SK-N-SH (cell line): Measurements from ENCODE around the gene ARHGAP10. TPM values are rescaled to one million over a fixed set of nuclear protein-coding genes. Genes with fewer than 3 reads are reported as not detected.

Source experiments
- CTCF ChIA-PET: fragments of 300-600, 350-600 bp; formaldehyde crosslinking; extraction: SDS; loops from one replicate; lab custom pipeline; 2021; lab: Yijun Ruan, JAX
- POLR2A ChIA-PET: fragments of 350-600 bp; sonication (Branson Sonifier 250); formaldehyde crosslinking; extraction: SDS; loops from one replicate; lab custom pipeline; 2020; ENCODE audit warnings: antibody characterized with exemption, inconsistent platforms; lab: Yijun Ruan, JAX
- DNase-seq: peaks from one replicate; pipeline ENCODE4 v3.0.0; 2012
- H2AFZ ChIP-seq: fragments of 200-600 bp; sonication (generic); 2 replicates; pipeline ENCODE4 v1.8.1; 2016; ENCODE audit warnings: antibody characterized with exemption, mild to moderate bottlenecking, low read depth
- H3F3A ChIP-seq: fragments of 200-600 bp; sonication (generic); replicated peaks from 2 replicates; pipeline ENCODE3; 2016; ENCODE audit warnings: antibody characterized with exemption, mild to moderate bottlenecking; ENCODE audit not compliant: insufficient read depth
- H3K27ac ChIP-seq, 2 experiments: fragments of 200-500 bp in 1 of 2; fragments of 200-600 bp in 1 of 2; sonication (Bioruptor generic) in 1 of 2; sonication (generic), shearing (Covaris generic) in 1 of 2; 2 replicates each; pipeline versions ENCODE4 v1.5.1 to v1.6.1; 2014 to 2016; ENCODE audit warnings: low read depth in 2 of 2, inconsistent platforms in 1 of 2, low read length in 1 of 2, mild to moderate bottlenecking in 1 of 2, mixed read lengths in 1 of 2
- H3K27me3 ChIP-seq: fragments of 200-600 bp; sonication (generic), shearing (Covaris generic); 2 replicates; pipeline ENCODE4 v1.6.1; 2016; ENCODE audit warnings: mixed run types; ENCODE audit not compliant: insufficient read depth
- H3K36me3 ChIP-seq, 2 experiments: fragments of 200-500 bp in 1 of 2; fragments of 200-600 bp in 1 of 2; sonication (Bioruptor generic) in 1 of 2; sonication (generic) in 1 of 2; replicated peaks in 1 of 2; 2 replicates each; pipeline versions ENCODE3 to v1.5.1; 2014 to 2016; ENCODE audit warnings: low read length in 1 of 2, mild to moderate bottlenecking in 1 of 2; ENCODE audit not compliant: insufficient read depth in 2 of 2, control insufficient read depth in 1 of 2
- H3K4me1 ChIP-seq, 2 experiments: fragments of 200-500 bp in 1 of 2; fragments of 200-600 bp in 1 of 2; sonication (Bioruptor generic) in 1 of 2; sonication (generic), shearing (Covaris generic) in 1 of 2; 2 replicates each; pipeline versions ENCODE4 v1.5.1 to v1.6.1; 2014 to 2016; ENCODE audit warnings: low read depth in 1 of 2, low read length in 1 of 2, mixed run types in 1 of 2; ENCODE audit not compliant: insufficient read depth in 2 of 2, control insufficient read depth in 1 of 2
- H3K4me2 ChIP-seq: fragments of 200-600 bp; sonication (generic), shearing (Covaris generic); 2 replicates; pipeline ENCODE4 v1.6.1; 2017; ENCODE audit warnings: mixed run types
- H3K4me3 ChIP-seq, 2 experiments: fragments of 200-500 bp in 1 of 2; fragments of 200-600 bp in 1 of 2; sonication (Bioruptor generic) in 1 of 2; sonication (generic), shearing (Covaris generic) in 1 of 2; 2 replicates each; pipeline versions ENCODE4 v1.5.1 to v1.8.1; 2014 to 2016; ENCODE audit warnings: low read depth in 2 of 2, inconsistent platforms in 1 of 2, low read length in 1 of 2, mild to moderate bottlenecking in 1 of 2, mixed read lengths in 1 of 2, moderate library complexity in 1 of 2
- H3K79me2 ChIP-seq: fragments of 200-600 bp; sonication (generic); 2 replicates; pipeline ENCODE4 v1.8.1; 2017; ENCODE audit warnings: mild to moderate bottlenecking; ENCODE audit not compliant: insufficient read depth
- H3K9ac ChIP-seq: fragments of 200-600 bp; sonication (generic); 2 replicates; pipeline ENCODE4 v1.6.1; 2017; ENCODE audit warnings: mixed run types
- H3K9me2 ChIP-seq: fragments of 200-600 bp; sonication (generic); 2 replicates; pipeline ENCODE4 v1.6.1; 2017; ENCODE audit warnings: mixed run types
- H3K9me3 ChIP-seq: fragments of 200-600 bp; sonication (generic); 2 replicates; pipeline ENCODE4 v1.6.1; 2017; ENCODE audit warnings: mixed run types, mild to moderate bottlenecking, moderate library complexity
- H4K20me1 ChIP-seq: fragments of 200-600 bp; sonication (generic); 2 replicates; pipeline ENCODE4 v1.6.1; 2017; ENCODE audit warnings: mild to moderate bottlenecking, mixed run types; ENCODE audit not compliant: insufficient read depth
- CHD2 ChIP-seq: fragments of 150-350 bp; IDR thresholded peaks from 2 replicates; pipeline ENCODE4 v1.6.1; 2018; ENCODE audit warnings: low read length; ENCODE audit not compliant: partially characterized antibody
- ELF1 ChIP-seq: IDR thresholded peaks from 2 replicates; pipeline ENCODE4 v1.4.0; 2012
- EZH2phosphoT487 ChIP-seq: fragments of 200-600 bp; sonication (generic); IDR thresholded peaks from 2 replicates; pipeline ENCODE4 v1.6.1; 2017; ENCODE audit warnings: low read depth, mixed run types, mild to moderate bottlenecking, antibody characterized with exemption, moderate library complexity, borderline replicate concordance
- FOXJ3 ChIP-seq: sonication (generic); formaldehyde crosslinking; IDR thresholded peaks from 2 replicates; pipeline ENCODE4 v1.5.1; 2020; ENCODE audit warnings: mild to moderate bottlenecking, missing genetic modification reagents
- FOXM1 ChIP-seq: IDR thresholded peaks from 2 replicates; pipeline ENCODE4 v1.4.0; 2012; ENCODE audit warnings: low read depth, mild to moderate bottlenecking
- GATA2 ChIP-seq: sonication (generic); formaldehyde crosslinking; IDR thresholded peaks from 2 replicates; pipeline ENCODE4 v1.5.0; 2020; ENCODE audit warnings: mild to moderate bottlenecking, missing genetic modification reagents
- JUND ChIP-seq: IDR thresholded peaks from 2 replicates; pipeline ENCODE4 v1.4.0; 2012
- MAX ChIP-seq: IDR thresholded peaks from 2 replicates; pipeline ENCODE4 v1.4.0; 2012; ENCODE audit warnings: low read depth
- MXI1 ChIP-seq: IDR thresholded peaks from 2 replicates; pipeline ENCODE4 v1.6.1; 2012; ENCODE audit warnings: mild to moderate bottlenecking, low read depth, low read length, improper control_type of control experiment
- POLR2AphosphoS5 ChIP-seq: IDR thresholded peaks from 2 replicates; pipeline ENCODE4 v1.6.1; 2012; ENCODE audit warnings: low read depth, low read length
- RCOR1 ChIP-seq: fragments of 150-350 bp; IDR thresholded peaks from 2 replicates; pipeline ENCODE4 v1.6.1; 2017; ENCODE audit warnings: antibody characterized with exemption, low read length
- RFX5 ChIP-seq: IDR thresholded peaks from 2 replicates; pipeline ENCODE4 v1.6.1; 2012; ENCODE audit warnings: mild to moderate bottlenecking, improper control_type of control experiment, low read length
- RXRA ChIP-seq: IDR thresholded peaks from 2 replicates; pipeline ENCODE4 v1.4.0; 2012; ENCODE audit warnings: low read depth, mild to moderate bottlenecking, borderline replicate concordance
- SIN3A ChIP-seq: IDR thresholded peaks from 2 replicates; pipeline ENCODE4 v1.6.1; 2012; ENCODE audit warnings: low read depth, mild to moderate bottlenecking, low read length, moderate library complexity, borderline replicate concordance
- SMC3 ChIP-seq: IDR thresholded peaks from 2 replicates; pipeline ENCODE4 v1.6.1; 2012; ENCODE audit warnings: low read depth, low read length, improper control_type of control experiment
- TAF1 ChIP-seq: IDR thresholded peaks from 2 replicates; pipeline ENCODE4 v1.6.1; 2012; ENCODE audit warnings: low read depth, mild to moderate bottlenecking, low read length, moderate library complexity, borderline replicate concordance
- TEAD4 ChIP-seq: IDR thresholded peaks from 2 replicates; pipeline ENCODE4 v1.4.0; 2012; ENCODE audit warnings: mild to moderate bottlenecking, borderline replicate concordance; ENCODE audit not compliant: insufficient read depth
- USF1 ChIP-seq: IDR thresholded peaks from 2 replicates; pipeline ENCODE4 v1.4.0; 2012; ENCODE audit warnings: low read depth, borderline replicate concordance
- USF2 ChIP-seq: fragments of 150-350 bp; IDR thresholded peaks from 2 replicates; pipeline ENCODE4 v1.6.1; 2017; ENCODE audit warnings: antibody characterized with exemption, low read length, low read depth, borderline replicate concordance
- YY1 ChIP-seq: IDR thresholded peaks from 2 replicates; pipeline ENCODE4 v1.4.0; 2012; ENCODE audit warnings: low read depth, mild to moderate bottlenecking
- ZBTB33 ChIP-seq: IDR thresholded peaks from 2 replicates; pipeline ENCODE4 v1.4.0; 2012; ENCODE audit warnings: low read depth, borderline replicate concordance
- WGBS: methylation state at CpG from one replicate; pipeline ENCODE4 v1.1.6; 2017; ENCODE audit warnings: low lambda C conversion rate; 5-methylcytosine and 5-hydroxymethylcytosine counted together
- polyA plus RNA-seq, 3 experiments: library from polyadenylated mRNA; depleted of rRNA; stranded (reverse); fragments of >200 nt; gene quantifications; 2 replicates each; pipeline ENCODE4 v1.2.3, GENCODE V29; 2012

Gene ARHGAP10
- polyA plus RNA-seq, 1 of the 3 experiments (the other 2 are of a cell fraction) = 15.1 TPM

GRCh38 chr4:147984778-147985138 is 252.9 kb downstream of the ARHGAP10 start:
- no peak overlapping the region for H3K4me2 ChIP-seq
- H3K36me3 ChIP-seq = no peaks in the 10 kb centered on the region
- no peaks in the 10 kb centered on the region for H3F3A ChIP-seq
- H3K79me2 ChIP-seq = peaks cover 9% of the 10 kb centered on the region; the same call in 1 of the 2 replicates
- no peak overlapping the region for H3K9ac ChIP-seq
- no peak overlapping the region for H3K4me3 ChIP-seq
- H3K27ac ChIP-seq = no peak overlapping the region
- H3K4me1 ChIP-seq = no peaks in the 10 kb centered on the region; a peak in 2 of 4 replicates
- no peaks in the 10 kb centered on the region for H3K9me2 ChIP-seq
- H4K20me1 ChIP-seq = no peaks in the 10 kb centered on the region
- CTCF ChIA-PET = interaction anchor here (1.2 kb wide), 1 partner anchor 9 kb away, joined by 4 read pairs; no protein-coding TSS in a partner anchor
- H2AFZ ChIP-seq = no peak overlapping the region
- POLR2A ChIA-PET = no interaction called here
- H3K9me3 ChIP-seq = no peaks in the 10 kb centered on the region
- DNase-seq = no peak
- no peak for TF ChIP-seq GATA2 (CRISPR knock-in tag)
- TF ChIP-seq SMC3 = no peak
- no peak for TF ChIP-seq SIN3A
- TF ChIP-seq ELF1 = no peak
- TF ChIP-seq TAF1 = no peak
- no peak for TF ChIP-seq MAX
- no peak for TF ChIP-seq EZH2phosphoT487
- TF ChIP-seq RFX5 = no peak
- TF ChIP-seq JUND = no peak
- no peak for TF ChIP-seq USF1
- TF ChIP-seq ZBTB33 = no peak
- no peak for TF ChIP-seq CHD2
- no peak for TF ChIP-seq POLR2AphosphoS5
- TF ChIP-seq FOXJ3 (CRISPR knock-in tag) = no peak
- no peak for TF ChIP-seq RCOR1
- 60% methylated on average over 1 of the region's 2 CpGs for WGBS
- no peaks in the 10 kb centered on the region for H3K27me3 ChIP-seq

- H3K4me2 ChIP-seq = no peak overlapping the region
- 100% methylated on average over 2 of the region's 3 CpGs for WGBS
- H4K20me1 ChIP-seq = no peaks in the 10 kb centered on the region
- POLR2A ChIA-PET = no interaction called here
- no peaks in the 10 kb centered on the region for H3K9me2 ChIP-seq
- H3K4me3 ChIP-seq = no peak overlapping the region
- no peak overlapping the region for H3K27ac ChIP-seq
- H3K27me3 ChIP-seq = no peaks in the 10 kb centered on the region
- no peaks in the 10 kb centered on the region for H3F3A ChIP-seq
- H3K9ac ChIP-seq = no peak overlapping the region
- H3K36me3 ChIP-seq = peaks cover 0 to 2% of the 10 kb centered on the region in 2 experiments
- peaks cover 9% of the 10 kb centered on the region; the same call in 1 of the 2 replicates for H3K79me2 ChIP-seq
- H3K9me3 ChIP-seq = no peaks in the 10 kb centered on the region
- H3K4me1 ChIP-seq = no peaks in the 10 kb centered on the region; a peak in 2 of 4 replicates
- DNase-seq = no peak
- H2AFZ ChIP-seq = no peak overlapping the region
- CTCF ChIA-PET = interaction anchor here (0.6 kb wide), 1 partner anchor 323 kb away, joined by 3 read pairs; no protein-coding TSS in a partner anchor
- TF ChIP-seq MAX (no peak), YY1 (no peak), TEAD4 (no peak), SIN3A (no peak), USF2 (no peak), ZBTB33 (no peak), CHD2 (no peak), FOXM1 (no peak), ELF1 (no peak), MXI1 (no peak), FOXJ3 (CRISPR knock-in tag) (no peak), RXRA (no peak)
These were observed 253.5 kb downstream of the ARHGAP10 start for GRCh38 chr4:147985376-147985775.
